ENCODE measurements around the gene PLXDC1. TPM values are rescaled to one million over a fixed set of nuclear protein-coding genes. Genes with fewer than 3 reads are reported as not detected.

The PLXDC1 gene
- total and polyA plus RNA-seq, 2 of the 13 experiments (the other 11 are each of a cell fraction or from before 2014, with no cell fraction given), result not detected

GRCh38 chr17:39097150-39097519 lies 54.3 kb downstream of the PLXDC1 start:
- FAIRE-seq (no peak), DNase-seq (ENCODE audit: low spot score) (no peak), ATAC-seq (no peak)
- intact Hi-C loops (cut with micrococcal nuclease; ENCODE audit: unreplicated experiment) (loop anchor here (5.0 kb wide), 1 partner anchor 375 kb away; no protein-coding TSS in a partner anchor), in situ Hi-C loops (cut with HindIII; ENCODE audit: extremely low pct_ligation_motif_present, low pct_unique_long_range_greater_than_20kb) (no loop called here)
- CTCF ChIA-PET (ENCODE audit: low intra/inter-chr PET ratio, low total read pairs), result no interaction called here
- Histone ChIP-seq H3K27me3 (ENCODE audit: control insufficient read depth in 1 of 2, insufficient read depth in 2 of 2, low read length in 2 of 2) (peaks cover 6 to 76% of the 10 kb centered on the region in 2 experiments; a peak in 4 of 5 replicates), H3K36me3 (replicated peaks in 1 of 2; ENCODE audit: control insufficient read depth in 1 of 2, insufficient read depth in 2 of 2, low read length in 2 of 2) (no peaks in the 10 kb centered on the region), H4K20me1 (ENCODE audit: insufficient read depth, low read length) (no peaks in the 10 kb centered on the region), H3K4me3 (replicated peaks in 1 of 3; ENCODE audit: insufficient read depth in 1 of 3, low read depth in 2 of 3, low read length in 3 of 3) (no peak overlapping the region), H3K4me2 (ENCODE audit: low read depth, low read length) (no peak overlapping the region), H3K9ac (ENCODE audit: insufficient read depth, low read depth, low read length) (no peak overlapping the region), H3K9me3 (ENCODE audit: low read length) (no peaks in the 10 kb centered on the region), H2AFZ (ENCODE audit: low read length) (no peak overlapping the region), H3K79me2 (ENCODE audit: insufficient read depth, low read length) (no peaks in the 10 kb centered on the region), H3K27ac (ENCODE audit: extremely low read length, insufficient read depth, low read length) (no peak overlapping the region), H3K4me1 (ENCODE audit: insufficient read depth, low read length) (peaks cover 20% of the 10 kb centered on the region)
- 36% methylated on average over 2 of the region's 2 CpGs for WGBS (ENCODE audit: low lambda C conversion rate)
- POLR2A ChIA-PET, result no interaction called here
- no TSS peak for BruUV-seq (replicated peaks)
- TF ChIP-seq ZNF678 (CRISPR knock-in tag; IDR thresholded peaks at IDR 0.05) (no peak), TERF1 (CRISPR knock-in tag; IDR thresholded peaks at IDR 0.05) (no peak), PRDM10 (CRISPR knock-in tag; IDR thresholded peaks at IDR 0.05; ENCODE audit: low read depth) (no peak), TFDP2 (CRISPR knock-in tag; IDR thresholded peaks at IDR 0.05) (no peak), AGO2 (optimal IDR thresholded peaks at IDR 0.05; ENCODE audit: low read depth, low read length) (no peak), ZNF543 (CRISPR knock-in tag; IDR thresholded peaks at IDR 0.05) (no peak), SIN3B (IDR thresholded peaks at IDR 0.05; ENCODE audit: low read length) (no peak), BCLAF1 (IDR thresholded peaks at IDR 0.05) (no peak), CCDC6 (CRISPR knock-in tag; IDR thresholded peaks at IDR 0.05) (no peak), GMEB2 (CRISPR knock-in tag; IDR thresholded peaks at IDR 0.05; ENCODE audit: low read depth) (no peak), ZNF451 (CRISPR knock-in tag; IDR thresholded peaks at IDR 0.05) (no peak), ZNF777 (CRISPR knock-in tag; IDR thresholded peaks at IDR 0.05) (no peak), ZNF547 (CRISPR knock-in tag; IDR thresholded peaks at IDR 0.05) (no peak)
